ENCODE data around the gene ZC3H4. TPM values are rescaled to one million over a fixed set of nuclear protein-coding genes. Genes with fewer than 3 reads are reported as not detected.

Gene ZC3H4
- total RNA-seq, 1 experiment from 2014 or later, result 41.8 TPM

DNA sequence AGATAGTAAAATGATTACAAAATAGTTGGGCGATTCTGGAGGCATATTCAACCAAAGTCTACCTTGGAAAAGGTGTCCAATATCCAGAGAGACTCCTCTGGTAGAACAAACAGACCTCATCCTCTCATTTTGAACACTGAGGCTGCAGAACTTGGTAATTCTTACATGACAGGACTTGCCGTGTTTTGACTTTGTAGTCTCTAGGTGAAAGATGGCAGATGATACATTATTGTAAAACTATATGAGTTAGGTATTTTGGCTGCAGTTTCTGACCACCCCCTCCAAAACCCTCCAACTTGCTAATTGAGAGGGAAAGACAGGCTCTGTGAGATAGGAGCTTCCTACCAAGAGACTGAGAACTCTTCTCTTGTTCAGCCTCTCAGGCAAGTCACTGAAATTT lies 39.7 kb upstream of the ZC3H4 start:
- CTCF ChIA-PET, result interaction anchor here (1.0 to 3.1 kb wide), 4 partner anchors 9 to 94 kb away, joined by 4 to 12 read pairs (median 6); no protein-coding TSS in a partner anchor
- POLR2A ChIA-PET, result interaction anchor here (0.8 to 2.0 kb wide), 3 partner anchors 9 to 91 kb away, joined by 3 to 13 read pairs (median 6); no protein-coding TSS in a partner anchor
- intact Hi-C loops (cut with micrococcal nuclease), result no loop called here

DNA sequence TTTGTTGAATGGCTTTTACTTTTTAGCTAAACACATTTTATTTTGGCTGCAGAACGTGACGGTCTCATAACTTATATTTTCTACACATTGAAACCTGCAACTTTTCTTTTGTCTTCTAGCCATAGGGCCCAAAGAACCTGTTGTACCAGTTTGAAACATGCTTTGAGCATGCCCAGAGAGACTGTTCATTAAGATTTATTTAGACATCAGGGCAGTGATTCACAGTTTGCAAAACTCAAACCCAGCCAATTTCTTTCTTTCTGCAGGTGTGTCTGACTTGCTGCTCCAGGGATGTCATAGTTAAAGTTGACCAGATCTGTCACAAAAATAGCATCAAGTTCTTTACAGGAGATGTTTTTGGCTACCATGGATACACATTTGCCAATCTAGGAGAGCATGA lies 39.1 kb upstream of the ZC3H4 start:
- ChIA-PET CTCF (interaction anchor here (1.8 to 3.1 kb wide), 2 partner anchors 92 to 95 kb away, joined by 6 to 12 read pairs; no protein-coding TSS in a partner anchor), POLR2A (interaction anchor here (0.6 to 2.0 kb wide), 11 partner anchors 8 to 1743 kb away, joined by 3 to 13 read pairs (median 5); partner anchors contain the start of gene ZC3H4)
- BruUV-seq (replicated peaks), result no TSS peak
- H3K27me3 Mint-ChIP-seq (ENCODE audit: insufficient read depth, unreplicated experiment), result no peaks in the 10 kb centered on the region
- H3K9me3 Mint-ChIP-seq (ENCODE audit: unreplicated experiment), result no peaks in the 10 kb centered on the region
- H3K27ac Mint-ChIP-seq (ENCODE audit: low read depth, unreplicated experiment), result peak overlapping the region; percentile 79
- H3K4me1 Mint-ChIP-seq (ENCODE audit: insufficient read depth, unreplicated experiment), result peaks cover 13% of the 10 kb centered on the region
- intact Hi-C loops (cut with micrococcal nuclease), result no loop called here
- H3K4me3 Mint-ChIP-seq (ENCODE audit: unreplicated experiment), result peak overlapping the region; percentile 13
- no peak for DNase-seq (ENCODE audit: unreplicated experiment)
- TF ChIP-seq, protein P1, sequence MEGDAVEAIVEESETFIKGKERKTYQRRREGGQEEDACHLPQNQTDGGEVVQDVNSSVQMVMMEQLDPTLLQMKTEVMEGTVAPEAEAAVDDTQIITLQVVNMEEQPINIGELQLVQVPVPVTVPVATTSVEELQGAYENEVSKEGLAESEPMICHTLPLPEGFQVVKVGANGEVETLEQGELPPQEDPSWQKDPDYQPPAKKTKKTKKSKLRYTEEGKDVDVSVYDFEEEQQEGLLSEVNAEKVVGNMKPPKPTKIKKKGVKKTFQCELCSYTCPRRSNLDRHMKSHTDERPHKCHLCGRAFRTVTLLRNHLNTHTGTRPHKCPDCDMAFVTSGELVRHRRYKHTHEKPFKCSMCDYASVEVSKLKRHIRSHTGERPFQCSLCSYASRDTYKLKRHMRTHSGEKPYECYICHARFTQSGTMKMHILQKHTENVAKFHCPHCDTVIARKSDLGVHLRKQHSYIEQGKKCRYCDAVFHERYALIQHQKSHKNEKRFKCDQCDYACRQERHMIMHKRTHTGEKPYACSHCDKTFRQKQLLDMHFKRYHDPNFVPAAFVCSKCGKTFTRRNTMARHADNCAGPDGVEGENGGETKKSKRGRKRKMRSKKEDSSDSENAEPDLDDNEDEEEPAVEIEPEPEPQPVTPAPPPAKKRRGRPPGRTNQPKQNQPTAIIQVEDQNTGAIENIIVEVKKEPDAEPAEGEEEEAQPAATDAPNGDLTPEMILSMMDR (IDR thresholded peaks at IDR 0.05; ENCODE audit: unreplicated experiment), result no peak
- H3K36me3 Mint-ChIP-seq (ENCODE audit: insufficient read depth, unreplicated experiment), result peaks cover 85% of the 10 kb centered on the region

More for the DNA sequence above, 39.7 kb upstream of the ZC3H4 start:
- no TSS peak for BruUV-seq (replicated peaks)
- H3K27ac Mint-ChIP-seq (ENCODE audit: low read depth, unreplicated experiment), result peak overlapping the region; percentile 79
- H3K27me3 Mint-ChIP-seq (ENCODE audit: insufficient read depth, unreplicated experiment), result no peaks in the 10 kb centered on the region
- DNase-seq (ENCODE audit: unreplicated experiment), result no peak
- H3K4me1 Mint-ChIP-seq (ENCODE audit: insufficient read depth, unreplicated experiment), result peaks cover 15% of the 10 kb centered on the region
- TF ChIP-seq, protein P1 (IDR thresholded peaks at IDR 0.05; ENCODE audit: unreplicated experiment), result no peak
- H3K4me3 Mint-ChIP-seq (ENCODE audit: unreplicated experiment), result no peak overlapping the region
- no peaks in the 10 kb centered on the region for H3K9me3 Mint-ChIP-seq (ENCODE audit: unreplicated experiment)
- peaks cover 91% of the 10 kb centered on the region for H3K36me3 Mint-ChIP-seq (ENCODE audit: insufficient read depth, unreplicated experiment)

DNA sequence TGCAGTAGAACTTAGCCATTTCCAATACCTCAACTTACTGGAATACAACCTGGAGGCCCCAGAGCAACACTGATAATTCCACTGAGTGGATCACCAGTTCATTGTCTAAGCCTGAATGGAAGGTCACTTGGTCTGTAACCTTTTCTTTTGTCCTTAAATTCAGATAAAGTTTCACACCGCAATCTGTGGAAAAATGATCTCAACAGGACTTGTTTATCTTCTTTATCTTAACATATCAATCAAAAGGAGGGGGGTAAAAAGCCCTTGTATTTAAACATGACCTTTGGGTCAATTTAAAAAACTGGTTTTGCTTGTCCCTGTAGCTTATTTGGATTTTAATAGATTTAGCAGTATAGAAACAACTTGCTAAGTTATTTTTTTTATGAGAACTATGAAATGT lies 38.6 kb upstream of the ZC3H4 start:
- H3K36me3 Mint-ChIP-seq (ENCODE audit: insufficient read depth, unreplicated experiment), result peaks cover 82% of the 10 kb centered on the region
- H3K4me1 Mint-ChIP-seq (ENCODE audit: insufficient read depth, unreplicated experiment), result peaks cover 13% of the 10 kb centered on the region
- POLR2A ChIA-PET, result interaction anchor here (0.6 to 2.0 kb wide), 11 partner anchors 9 to 1742 kb away, joined by 3 to 13 read pairs (median 5); partner anchors contain the start of gene ZC3H4
- intact Hi-C loops (cut with micrococcal nuclease), result no loop called here
- no TSS peak for BruUV-seq (replicated peaks)
- no peaks in the 10 kb centered on the region for H3K9me3 Mint-ChIP-seq (ENCODE audit: unreplicated experiment)
- H3K27me3 Mint-ChIP-seq (ENCODE audit: insufficient read depth, unreplicated experiment), result no peaks in the 10 kb centered on the region
- TF ChIP-seq, protein P1 (IDR thresholded peaks at IDR 0.05; ENCODE audit: unreplicated experiment), result no peak
- DNase-seq (ENCODE audit: unreplicated experiment), result no peak
- peak overlapping the region; percentile 79 for H3K27ac Mint-ChIP-seq (ENCODE audit: low read depth, unreplicated experiment)
- CTCF ChIA-PET, result interaction anchor here (1.8 to 3.1 kb wide), 2 partner anchors 93 to 95 kb away, joined by 6 to 12 read pairs; no protein-coding TSS in a partner anchor
- H3K4me3 Mint-ChIP-seq (ENCODE audit: unreplicated experiment), result no peak overlapping the region

DNA sequence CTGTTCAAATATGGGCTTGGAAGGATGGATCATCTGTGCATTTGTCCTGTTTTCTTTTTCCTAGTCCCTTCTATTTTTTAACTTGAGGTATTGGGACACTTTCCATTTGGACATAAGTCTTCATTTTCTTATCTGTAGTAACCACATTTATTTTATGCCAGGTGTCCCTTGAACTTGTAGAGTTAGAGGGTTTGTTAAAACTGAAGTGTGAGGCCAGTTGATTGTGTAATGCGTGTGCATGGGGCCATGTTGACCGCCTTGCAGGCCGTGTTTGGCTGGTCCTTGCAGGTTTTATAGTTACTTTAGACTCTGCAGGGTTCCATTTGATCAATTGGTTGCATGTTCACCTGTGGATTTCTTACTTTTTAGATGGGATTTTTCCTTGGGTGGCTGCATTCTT lies 38.1 kb upstream of the ZC3H4 start:
- ChIA-PET CTCF (interaction anchor here (3.1 kb wide), 1 partner anchor 93 kb away, joined by 12 read pairs; no protein-coding TSS in a partner anchor), POLR2A (interaction anchor here (1.1 to 2.1 kb wide), 6 partner anchors 7 to 95 kb away, joined by 5 to 13 read pairs (median 6); partner anchors contain the start of gene ZC3H4)
- TF ChIP-seq, protein P1 (IDR thresholded peaks at IDR 0.05; ENCODE audit: unreplicated experiment), result no peak
- Mint-ChIP-seq H3K27ac (ENCODE audit: low read depth, unreplicated experiment) (peak overlapping the region; percentile 79), H3K9me3 (ENCODE audit: unreplicated experiment) (no peaks in the 10 kb centered on the region), H3K4me3 (ENCODE audit: unreplicated experiment) (no peak overlapping the region), H3K4me1 (ENCODE audit: insufficient read depth, unreplicated experiment) (peaks cover 13% of the 10 kb centered on the region), H3K27me3 (ENCODE audit: insufficient read depth, unreplicated experiment) (no peaks in the 10 kb centered on the region), H3K36me3 (ENCODE audit: insufficient read depth, unreplicated experiment) (peaks cover 82% of the 10 kb centered on the region)
- intact Hi-C loops (cut with micrococcal nuclease), result no loop called here
- no TSS peak for BruUV-seq (replicated peaks)
- no peak for DNase-seq (ENCODE audit: unreplicated experiment)

Data from MCF 10A (cell line).